Neural cell (in vitro differentiated cells): Measurements from ENCODE around the gene MUCL3. TPM values are rescaled to one million over a fixed set of nuclear protein-coding genes. Genes with fewer than 3 reads are reported as not detected.

Experiments
- H2AFZ ChIP-seq: fragments of 200-600, 300-800 bp; sonication (generic), shearing (Covaris generic); 2 replicates; pipeline ENCODE4 v1.6.0; 2014; ENCODE audit warnings: low read depth, mild to moderate bottlenecking, antibody characterized with exemption, low read length, moderate library complexity
- H3F3A ChIP-seq: fragments of 200-600 bp; shearing (Covaris generic); 2 replicates; pipeline ENCODE4 v1.6.1; 2016; ENCODE audit warnings: mild to moderate bottlenecking, moderate library complexity, mixed read lengths, antibody characterized with exemption, low read length; ENCODE audit not compliant: insufficient read depth, poor library complexity, severe bottlenecking
- H3K27ac ChIP-seq: fragments of 200-600, 300-800 bp; sonication (generic), shearing (Covaris generic); 2 replicates; pipeline ENCODE4 v1.5.1; 2014; ENCODE audit warnings: mild to moderate bottlenecking, low read length, moderate library complexity
- H3K27me3 ChIP-seq: fragments of 300-800, 200-600 bp; sonication (generic), shearing (Covaris generic); 2 replicates; pipeline ENCODE4 v1.6.0; 2014; ENCODE audit warnings: mild to moderate bottlenecking, low read depth, low read length, moderate library complexity; ENCODE audit not compliant: insufficient read depth
- H3K36me3 ChIP-seq: fragments of 300-800, 200-600 bp; sonication (generic), shearing (Covaris generic); 2 replicates; pipeline ENCODE4 v1.5.1; 2014; ENCODE audit warnings: mild to moderate bottlenecking, antibody characterized with exemption, low read length, moderate library complexity; ENCODE audit not compliant: insufficient read depth
- H3K4me2 ChIP-seq: fragments of 300-800, 200-600 bp; sonication (generic), shearing (Covaris generic); 2 replicates; pipeline ENCODE4 v1.6.0; 2014; ENCODE audit warnings: mild to moderate bottlenecking, low read length
- H3K4me3 ChIP-seq: fragments of 300-800, 200-600 bp; sonication (generic), shearing (Covaris generic); 2 replicates; pipeline ENCODE4 v1.5.1; 2014; ENCODE audit warnings: mild to moderate bottlenecking, low read length, moderate library complexity
- H3K79me2 ChIP-seq: fragments of 200-600 bp; shearing (Covaris generic); replicated peaks from 2 replicates; pipeline ENCODE4 v1.6.0; 2014; ENCODE audit warnings: mild to moderate bottlenecking, low read length, moderate library complexity; ENCODE audit not compliant: insufficient read depth
- H3K9ac ChIP-seq: fragments of 300-800, 200-600 bp; sonication (generic), shearing (Covaris generic); 2 replicates; pipeline ENCODE4 v1.6.1; 2016; ENCODE audit warnings: mild to moderate bottlenecking, low read length, mixed read lengths
- H3K9me2 ChIP-seq: fragments of 200-600 bp; shearing (Covaris generic); 2 replicates; pipeline ENCODE4 v1.6.1; 2016; ENCODE audit warnings: mild to moderate bottlenecking, low read length, mixed read lengths; ENCODE audit not compliant: insufficient read depth
- H3K9me3 ChIP-seq: fragments of 200-600, 300-800 bp; sonication (generic), shearing (Covaris generic); 2 replicates; pipeline ENCODE4 v1.6.1; 2016; ENCODE audit warnings: mild to moderate bottlenecking, mixed run types, low read length, moderate library complexity, mixed read lengths
- H4K20me1 ChIP-seq: fragments of 200-600 bp; shearing (Covaris generic); 2 replicates; pipeline ENCODE4 v1.6.1; 2016; ENCODE audit warnings: mild to moderate bottlenecking, mixed run types; ENCODE audit not compliant: insufficient read depth
- CTCF ChIP-seq: fragments of 450-650 bp; IDR thresholded peaks from 2 replicates; pipeline ENCODE4 v1.5.1; 2014; ENCODE audit warnings: antibody characterized with exemption, mild to moderate bottlenecking, moderate library complexity; ENCODE audit not compliant: poor library complexity, severe bottlenecking
- EP300 ChIP-seq: fragments of 450-650 bp; conservative IDR thresholded peaks from 2 replicates; pipeline ENCODE4 v1.6.1; 2014; ENCODE audit warnings: antibody characterized with exemption, mild to moderate bottlenecking, moderate library complexity; ENCODE audit not compliant: poor library complexity, severe bottlenecking
- EZH2 ChIP-seq: fragments of 200-600, 300-800 bp; shearing (Covaris generic), sonication (generic); IDR thresholded peaks from 2 replicates; pipeline ENCODE4 v1.6.1; 2014; ENCODE audit warnings: antibody characterized with exemption, low read length, borderline replicate concordance, mild to moderate bottlenecking; ENCODE audit not compliant: insufficient read depth, poor library complexity, severe bottlenecking
- MXI1 ChIP-seq: fragments of 450-650 bp; conservative IDR thresholded peaks from 2 replicates; pipeline ENCODE4 v1.6.1; 2014; ENCODE audit warnings: antibody characterized with exemption, mild to moderate bottlenecking; ENCODE audit not compliant: poor library complexity, severe bottlenecking
- POLR2AphosphoS5 ChIP-seq: IDR thresholded peaks from 2 replicates; pipeline ENCODE4 v1.6.1; 2012
- RAD21 ChIP-seq: fragments of 450-650 bp; conservative IDR thresholded peaks from 2 replicates; pipeline ENCODE4 v1.6.1; 2014; ENCODE audit warnings: antibody characterized with exemption, mild to moderate bottlenecking, moderate library complexity
- REST ChIP-seq: IDR thresholded peaks from 2 replicates; pipeline ENCODE4 v1.6.1; 2012; ENCODE audit warnings: borderline replicate concordance
- SMC3 ChIP-seq: fragments of 450-650 bp; conservative IDR thresholded peaks from 2 replicates; pipeline ENCODE4 v1.6.1; 2014; ENCODE audit warnings: antibody characterized with exemption, mild to moderate bottlenecking, moderate library complexity; ENCODE audit not compliant: poor library complexity
- TAF1 ChIP-seq: IDR thresholded peaks from 2 replicates; pipeline ENCODE4 v1.6.1; 2012; ENCODE audit warnings: low read depth
- polyA plus RNA-seq: library from polyadenylated mRNA; depleted of rRNA; stranded (reverse); fragments of >200 nt; gene quantifications from 2 replicates; pipeline ENCODE4 v1.2.3, GENCODE V29; 2014

The MUCL3 gene
- polyA plus RNA-seq, 1 donor from 2014 or later: not detected

- no peaks in the 10 kb centered on the region for H3K9me3 ChIP-seq
- no peak overlapping the region for H3K4me3 ChIP-seq
- no peak overlapping the region for H2AFZ ChIP-seq
- no peak for TF ChIP-seq EP300
- no peak for TF ChIP-seq CTCF
- no peak for TF ChIP-seq TAF1
- no peak for TF ChIP-seq POLR2AphosphoS5
- TF ChIP-seq RAD21: no peak
- TF ChIP-seq MXI1: no peak
- TF ChIP-seq REST: no peak
- TF ChIP-seq SMC3: no peak
- no peak for TF ChIP-seq EZH2
- no peaks in the 10 kb centered on the region for H3F3A ChIP-seq
- H4K20me1 ChIP-seq: no peaks in the 10 kb centered on the region
- no peaks in the 10 kb centered on the region for H3K9me2 ChIP-seq
- H3K36me3 ChIP-seq: no peaks in the 10 kb centered on the region
- H3K27me3 ChIP-seq: no peaks in the 10 kb centered on the region
- no peak overlapping the region for H3K4me2 ChIP-seq
- no peak overlapping the region for H3K27ac ChIP-seq
- no peak overlapping the region for H3K9ac ChIP-seq
- H3K79me2 ChIP-seq: no peaks in the 10 kb centered on the region
Observed at GRCh38 chr6:30937265-30937664, 3.5 kb upstream of the MUCL3 start.

- H3K4me3 ChIP-seq: no peak overlapping the region
- H3K36me3 ChIP-seq: no peaks in the 10 kb centered on the region
- no peak for TF ChIP-seq CTCF
- TF ChIP-seq EZH2: no peak
- no peak for TF ChIP-seq MXI1
- no peak for TF ChIP-seq EP300
- TF ChIP-seq POLR2AphosphoS5: no peak
- TF ChIP-seq TAF1: no peak
- TF ChIP-seq RAD21: no peak
- TF ChIP-seq SMC3: no peak
- no peak for TF ChIP-seq REST
- H3K79me2 ChIP-seq: no peaks in the 10 kb centered on the region
- no peaks in the 10 kb centered on the region for H3K9me3 ChIP-seq
- no peak overlapping the region for H2AFZ ChIP-seq
- H3K27ac ChIP-seq: no peak overlapping the region
- no peaks in the 10 kb centered on the region for H3K9me2 ChIP-seq
- no peaks in the 10 kb centered on the region for H3F3A ChIP-seq
- no peaks in the 10 kb centered on the region for H4K20me1 ChIP-seq
- H3K4me2 ChIP-seq: no peak overlapping the region
- no peaks in the 10 kb centered on the region for H3K27me3 ChIP-seq
- no peak overlapping the region for H3K9ac ChIP-seq
Observed at GRCh38 chr6:30938730-30939129, 2.0 kb upstream of the MUCL3 start.
